Embryonic facial prominence (tissue), 1 donor: ENCODE measurements around the gene EPC2.
A peak's percentile ranks its signal among the peaks of the same experiment; 100 is the strongest.
"Not testable (repeated sequence)": the region's sequence is repeated elsewhere in the genome, so short reads cannot be mapped to it uniquely, and the experiment has no call there.

ENCODE experiments used
- DNase-seq: peaks from one replicate; pipeline ENCODE4 v3.0.0-alpha.2; 2016; ENCODE audit errors: extremely low spot score

The EPC2 gene

DNA sequence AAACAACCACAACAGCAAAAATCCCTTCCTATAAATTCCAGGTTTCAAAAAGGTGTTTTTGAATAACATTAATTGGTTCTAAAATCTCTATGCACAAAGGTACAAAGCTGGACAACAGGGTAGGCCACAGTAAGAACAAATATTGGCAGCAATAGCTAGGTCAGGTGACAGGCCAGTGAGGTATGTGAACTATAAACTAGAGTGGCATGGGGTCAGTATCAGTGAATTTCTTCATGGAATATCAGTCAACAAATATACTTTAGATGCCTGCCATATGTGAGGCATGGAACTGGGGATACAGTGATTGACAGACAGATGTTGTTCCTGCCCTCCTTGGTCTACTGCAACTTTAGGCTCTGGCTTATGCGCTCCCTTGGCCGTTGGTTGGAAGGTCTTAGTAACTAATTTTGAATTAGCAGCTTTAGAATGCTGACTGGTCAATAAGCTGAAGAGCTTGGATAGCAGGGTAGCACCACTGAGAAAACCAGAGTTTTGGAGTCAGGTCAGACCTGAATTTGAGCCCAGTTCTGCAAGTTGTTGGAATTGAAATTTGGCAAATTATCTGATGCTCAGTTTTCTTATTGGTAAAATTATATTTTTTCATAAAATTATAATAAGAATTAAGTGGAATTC, 2.3 kb upstream of the EPC2 start:
- DNase-seq: no peak

DNA sequence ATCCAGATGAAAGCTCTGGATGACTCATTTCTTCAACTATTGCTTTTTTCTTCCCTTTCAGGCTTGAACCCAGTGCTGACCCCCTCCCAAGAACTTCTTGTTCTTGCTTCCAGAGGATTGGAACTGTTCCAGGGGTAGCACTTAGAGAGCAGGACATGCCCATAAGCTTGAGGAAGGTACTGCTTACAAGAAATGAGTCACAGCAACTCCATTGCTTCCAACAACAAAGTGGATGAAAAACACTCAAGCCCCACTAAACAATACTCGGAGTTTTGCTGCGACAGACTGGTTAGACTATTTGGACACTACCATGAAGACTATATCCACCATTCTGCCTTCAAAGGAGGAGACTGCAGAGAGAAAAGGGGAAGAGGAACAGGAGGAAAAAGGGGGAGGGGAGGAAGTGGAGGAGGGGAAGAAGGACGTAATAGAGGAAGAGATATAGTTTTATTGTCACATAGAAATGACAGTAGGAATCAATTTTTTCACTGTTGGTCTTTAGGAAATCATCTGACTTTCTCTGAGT, 1.6 kb upstream of the EPC2 start:
- no peak for DNase-seq

DNA sequence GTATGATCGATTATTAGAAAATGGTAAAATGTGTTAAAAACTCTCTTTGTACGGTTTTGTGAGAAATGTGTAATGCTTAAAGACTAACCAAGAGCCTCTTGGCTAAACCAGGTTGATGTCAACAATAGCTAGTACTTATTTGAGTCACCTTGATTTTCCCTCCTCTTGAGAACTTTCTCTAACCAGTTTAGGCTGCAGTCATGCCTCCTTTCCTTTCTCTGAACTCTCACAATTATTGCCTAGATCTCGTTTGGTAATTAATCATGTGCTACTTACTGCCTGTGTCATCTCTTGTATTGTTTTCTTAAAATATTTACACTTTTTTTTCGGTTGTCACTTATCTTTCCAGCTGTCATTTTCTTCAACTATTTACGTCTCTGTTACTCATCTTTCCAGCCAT, 1.1 kb upstream of the EPC2 start:
- DNase-seq: no peak

DNA sequence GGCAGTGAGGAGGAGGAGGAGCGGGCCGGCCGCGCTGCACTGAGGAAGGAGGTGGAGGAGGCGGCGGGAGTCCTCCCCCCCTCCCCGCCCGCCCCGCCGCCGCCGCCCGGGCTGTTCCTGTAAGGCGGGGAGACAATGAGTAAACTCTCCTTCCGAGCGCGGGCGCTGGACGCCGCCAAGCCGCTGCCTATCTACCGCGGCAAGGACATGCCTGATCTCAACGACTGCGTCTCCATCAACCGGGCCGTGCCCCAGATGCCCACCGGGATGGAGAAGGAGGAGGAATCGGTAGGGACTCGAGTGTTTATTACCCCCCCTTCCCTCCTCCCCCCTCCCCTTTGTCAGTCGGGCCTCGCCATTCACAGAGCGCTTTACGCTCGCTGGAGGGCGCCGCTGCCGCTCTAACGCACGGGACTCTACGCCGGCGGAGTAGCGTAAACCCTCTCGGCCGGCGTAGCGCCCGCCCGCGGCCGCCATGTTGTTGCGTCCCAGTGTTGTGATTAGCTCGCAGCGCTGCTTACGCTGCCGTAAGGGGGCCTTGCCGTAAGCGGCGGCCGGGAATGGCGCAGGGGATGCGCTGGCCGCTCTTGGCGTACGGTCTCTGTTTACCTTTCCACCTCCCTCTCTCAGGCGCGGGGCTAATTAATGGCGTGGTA, 460 bp downstream of the EPC2 start:
- DNase-seq: peak; percentile 93

DNA sequence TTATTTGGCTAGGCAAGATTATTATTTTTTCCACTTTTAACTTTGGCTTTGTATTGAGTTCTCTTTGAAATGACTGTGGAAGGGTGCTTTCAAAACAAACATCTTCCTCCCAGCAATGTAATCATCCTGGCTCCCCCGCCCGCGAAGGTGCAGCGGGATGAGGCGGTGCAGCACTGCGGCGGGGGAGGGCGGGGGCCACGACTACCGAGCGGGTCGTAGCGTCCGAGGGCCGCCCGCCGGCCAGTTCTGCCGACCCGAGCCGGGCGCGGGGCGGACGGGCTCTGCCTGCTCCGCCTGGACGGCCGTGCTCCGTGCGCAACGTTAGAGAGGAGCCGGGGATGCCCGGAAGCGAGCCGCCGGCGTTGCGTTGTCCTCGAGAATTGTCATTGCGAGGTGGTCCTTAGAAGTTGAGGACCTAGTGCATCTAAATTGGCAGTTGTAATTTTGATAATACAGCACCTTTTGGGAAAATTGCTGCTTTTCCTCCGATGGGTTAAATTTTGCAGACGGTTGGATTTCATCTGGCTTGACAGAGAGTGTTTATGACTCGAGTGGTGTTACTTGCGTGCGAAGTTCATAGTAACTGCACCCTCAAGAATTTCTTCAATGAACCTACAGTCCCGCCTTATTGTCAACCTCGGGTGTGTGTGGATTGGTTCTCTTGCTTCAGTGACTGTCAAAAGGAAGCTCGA, 1.1 kb downstream of the EPC2 start:
- DNase-seq: peak; percentile 51

DNA sequence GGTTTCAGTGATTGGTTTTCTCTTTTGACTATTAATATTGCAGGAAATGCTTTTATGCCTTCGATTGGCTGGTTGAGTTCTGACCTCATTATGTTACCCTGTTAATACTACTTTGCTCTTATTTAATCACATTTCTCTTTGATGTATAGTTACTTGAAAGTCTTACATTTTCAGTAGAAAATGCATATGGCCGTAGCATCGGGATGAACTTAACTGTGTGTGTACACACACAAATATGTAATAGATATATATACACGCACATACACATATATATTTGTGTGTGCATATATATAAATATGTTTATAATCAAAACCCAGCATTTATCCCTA, 1.6 kb downstream of the EPC2 start:
- no peak for DNase-seq

DNA sequence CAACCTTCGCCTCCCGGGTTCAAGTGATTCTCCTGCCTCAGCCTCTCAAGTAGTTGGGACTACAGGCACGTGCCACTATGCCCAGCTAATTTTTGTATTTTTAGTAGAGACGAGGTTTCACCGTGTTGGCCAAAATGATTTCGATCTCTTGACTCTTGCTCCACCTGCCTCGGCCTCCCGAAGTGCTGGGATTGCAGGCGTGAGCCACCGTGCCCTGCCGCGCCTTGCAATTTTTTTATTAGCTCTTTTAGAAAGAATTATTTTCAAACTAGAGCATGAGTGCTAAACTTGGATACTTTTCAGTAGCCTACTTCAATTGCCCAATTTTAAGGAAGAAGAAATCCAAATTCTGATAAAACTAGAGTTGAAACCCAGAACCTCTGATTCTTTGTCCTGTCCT, 3.2 kb downstream of the EPC2 start:
- DNase-seq: not testable (repeated sequence)

DNA sequence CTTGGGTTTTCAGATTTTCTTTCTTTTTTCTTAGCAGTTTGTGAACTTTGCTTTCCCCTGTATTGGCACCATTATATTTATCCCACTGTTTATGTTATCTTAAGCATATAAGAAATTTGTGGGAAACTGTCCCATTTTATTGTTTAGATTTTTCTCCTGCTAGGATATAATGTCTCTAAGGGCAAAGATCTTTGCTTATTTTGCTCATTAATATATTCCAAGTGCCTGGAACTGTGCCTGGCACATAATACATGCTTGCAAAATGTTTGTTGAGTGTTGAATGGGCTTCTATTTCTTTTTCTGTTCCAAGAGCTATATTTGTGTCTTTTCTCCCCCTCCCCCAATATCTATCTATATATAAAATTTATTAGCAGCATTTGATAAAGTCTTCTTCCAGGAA, 5.4 kb downstream of the EPC2 start:
- no peak for DNase-seq

DNA sequence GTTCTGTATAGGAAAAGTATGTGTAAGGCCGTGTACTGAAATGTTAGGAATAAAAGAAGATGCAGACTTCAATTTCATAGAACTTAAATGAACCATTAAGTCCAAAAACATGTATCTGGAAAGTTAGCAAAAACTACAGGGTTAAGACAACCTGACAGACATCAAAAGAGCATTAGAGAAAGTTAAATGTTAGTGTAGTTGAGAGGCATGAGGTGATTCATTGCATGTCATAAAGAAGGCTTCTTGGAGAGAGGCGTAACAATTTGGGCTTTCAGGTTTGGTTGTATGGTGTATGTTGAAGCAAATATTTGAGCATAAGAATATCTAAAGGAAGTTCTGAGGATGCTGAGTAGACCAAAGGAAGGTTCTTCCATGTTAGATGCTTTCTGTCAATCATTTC, 6.3 kb downstream of the EPC2 start:
- no peak for DNase-seq

DNA sequence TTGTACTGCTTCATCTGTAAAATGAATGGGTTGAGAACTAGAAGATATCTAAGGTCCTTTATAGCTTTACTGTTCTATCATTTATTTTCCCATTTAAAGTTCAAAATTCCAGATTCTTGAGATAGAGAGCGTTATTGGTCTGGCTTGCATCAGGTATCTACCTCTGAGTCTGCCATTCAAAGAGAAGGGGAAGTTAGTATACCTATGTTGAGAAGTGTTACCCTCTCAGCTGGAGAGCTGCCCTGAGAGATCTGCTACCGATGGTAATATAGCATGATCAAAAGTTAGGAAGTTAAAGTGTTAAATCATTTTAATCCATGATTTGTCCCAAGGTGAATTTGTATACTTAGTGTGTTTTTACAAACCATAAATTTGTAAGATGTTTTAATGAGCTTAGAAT, 7.4 kb downstream of the EPC2 start:
- DNase-seq: no peak

DNA sequence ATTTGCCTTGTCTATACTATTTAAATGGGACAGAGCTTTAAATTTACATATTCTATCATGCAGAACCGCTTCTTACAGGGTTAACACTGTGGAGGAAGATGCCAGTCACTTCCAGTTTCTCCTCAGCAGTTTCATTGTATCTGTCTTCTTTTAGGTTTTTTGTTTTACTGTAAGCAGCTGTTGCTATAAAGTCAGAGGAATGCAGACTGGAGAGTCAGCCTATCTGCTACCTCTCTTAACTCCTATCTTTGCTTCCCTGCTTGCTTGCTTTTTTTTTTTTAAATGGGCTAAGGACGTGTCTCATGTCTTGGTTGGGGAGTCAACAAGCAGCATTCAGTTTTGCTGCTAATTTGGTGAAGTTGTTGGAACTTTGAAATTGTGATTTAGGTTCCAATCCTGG, 8.9 kb downstream of the EPC2 start:
- no peak for DNase-seq

DNA sequence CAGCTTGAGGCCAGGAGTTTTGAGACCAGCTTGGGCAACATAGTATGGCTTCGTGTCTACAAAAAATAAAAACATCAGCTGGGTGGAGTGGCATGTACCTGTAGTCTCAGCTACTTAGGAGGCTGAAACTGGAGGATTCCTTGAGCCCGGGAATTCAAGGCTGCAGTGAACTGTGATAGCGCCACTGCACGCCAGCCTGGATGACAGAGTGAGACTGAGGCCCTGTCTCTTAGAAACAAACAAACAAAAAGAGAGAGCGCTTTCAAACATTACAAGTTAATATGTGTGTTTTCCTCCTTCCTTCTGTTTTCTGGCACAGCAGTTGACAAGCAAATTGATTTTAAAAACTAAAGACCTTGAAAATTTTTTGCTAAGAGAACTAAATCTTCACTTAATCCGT, 9.9 kb downstream of the EPC2 start:
- no peak for DNase-seq

DNA sequence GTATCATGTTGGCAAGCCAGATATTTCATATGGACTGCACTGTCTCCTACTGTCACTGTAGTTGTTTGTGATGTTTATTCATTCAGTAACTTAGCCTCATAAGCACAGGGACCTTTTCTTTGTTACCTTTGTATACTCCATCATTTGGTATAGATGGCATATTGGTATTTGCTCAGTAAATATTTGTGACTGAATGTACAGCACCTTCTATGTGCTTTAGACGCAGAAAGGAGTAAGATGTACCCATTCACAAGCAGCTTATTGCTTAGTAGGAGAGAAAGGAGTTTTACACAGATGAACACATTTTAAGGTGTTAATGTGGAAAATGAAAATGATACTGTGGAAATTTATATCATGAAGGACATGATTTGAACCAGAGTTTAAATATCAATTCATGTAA, 12.0 kb downstream of the EPC2 start:
- DNase-seq: no peak

DNA sequence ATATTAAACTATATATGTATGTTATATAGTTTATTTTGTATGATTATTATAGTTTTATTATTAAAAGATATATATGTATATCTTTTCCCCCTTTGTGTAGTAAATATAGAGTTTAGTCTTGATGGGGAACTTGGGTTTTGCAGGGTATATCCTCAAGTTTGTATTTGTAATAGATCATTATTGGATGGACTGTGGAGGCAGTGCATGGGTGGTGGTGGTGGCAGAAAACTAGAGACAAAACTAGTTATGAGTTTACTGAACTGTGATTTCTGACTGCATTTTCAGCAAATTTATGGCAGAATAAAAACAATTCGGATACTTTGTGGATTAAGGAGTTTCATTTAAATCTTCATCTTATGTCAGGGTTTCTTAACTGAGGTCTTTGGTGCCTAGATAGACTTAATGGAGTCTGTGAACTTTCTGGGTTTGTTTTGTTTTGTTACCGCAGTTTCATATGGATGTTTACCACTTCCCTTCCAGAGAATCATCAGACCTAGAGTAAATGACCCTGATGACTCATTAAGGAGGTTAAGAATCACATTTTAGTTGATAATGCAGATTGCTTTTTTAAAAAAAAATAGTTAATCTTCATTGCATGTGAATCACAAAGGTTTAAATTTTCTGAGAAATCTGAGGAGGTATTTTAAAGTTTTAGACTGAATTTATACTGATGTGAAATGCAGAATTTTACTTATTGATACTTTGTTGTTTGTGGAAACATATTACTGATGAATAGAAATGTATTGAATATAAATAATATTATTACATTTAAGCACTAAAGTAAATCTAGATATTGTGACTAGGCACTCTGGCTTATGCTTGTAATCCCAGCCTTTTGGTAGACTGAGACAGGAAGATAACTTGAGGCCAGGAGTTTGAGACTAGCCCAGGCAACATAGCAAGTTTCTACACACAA, 14.5 kb downstream of the EPC2 start:
- DNase-seq: no peak

DNA sequence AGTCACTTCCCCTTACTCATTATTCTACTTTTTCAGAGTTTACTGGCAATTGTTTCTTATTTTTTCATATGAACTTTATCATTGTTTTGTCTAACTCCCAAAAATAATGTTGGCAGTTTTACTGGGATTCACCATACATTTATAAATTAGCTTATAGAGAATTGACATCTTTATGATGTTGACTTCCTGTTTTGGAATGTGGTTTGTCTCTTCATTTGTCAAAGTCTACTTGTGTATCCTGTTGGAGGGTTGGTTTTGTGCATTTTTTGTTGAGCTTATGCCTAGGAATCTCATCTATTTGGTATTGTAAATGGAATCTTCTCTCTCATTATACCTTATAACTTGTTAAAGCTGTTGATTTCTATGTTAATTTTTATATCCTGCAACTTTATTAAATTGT, 16.4 kb downstream of the EPC2 start:
- DNase-seq: no peak

DNA sequence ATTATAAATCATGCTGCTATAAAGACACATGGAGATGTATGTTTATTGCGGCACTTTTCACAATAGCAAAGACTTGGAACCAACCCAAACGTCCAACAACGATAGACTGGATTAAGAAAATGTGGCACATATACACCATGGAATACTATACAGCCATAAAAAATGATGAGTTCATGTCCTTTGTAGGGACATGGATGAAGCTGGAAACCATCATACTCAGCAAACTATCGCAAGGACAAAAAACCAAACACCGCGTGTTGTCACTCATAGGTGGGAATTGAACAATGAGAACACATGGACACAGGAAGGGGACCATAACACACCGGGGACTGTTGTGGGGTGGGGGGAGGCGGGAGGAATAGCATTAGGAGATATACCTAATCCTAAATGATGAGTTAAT, 17.8 kb downstream of the EPC2 start:
- not testable (repeated sequence) for DNase-seq

DNA sequence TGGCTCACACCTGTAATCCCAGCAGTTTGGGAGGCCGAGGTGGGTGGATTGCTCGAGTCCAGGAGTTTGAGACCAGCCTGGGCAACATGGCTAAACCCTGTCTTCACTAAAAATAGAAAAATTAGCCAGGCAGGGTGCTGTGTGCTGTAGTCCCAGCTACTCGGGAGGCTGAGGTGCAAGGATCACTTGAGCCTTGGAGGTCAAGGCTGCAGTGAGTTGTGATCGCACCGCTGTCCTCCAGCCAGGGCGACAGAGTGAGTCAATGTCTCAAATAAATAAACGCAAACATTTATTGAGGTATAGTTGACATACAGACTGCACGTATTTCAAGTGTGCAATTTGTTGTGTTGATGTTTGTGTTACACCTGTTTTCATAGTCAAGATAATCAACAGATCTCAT, 19.7 kb downstream of the EPC2 start:
- DNase-seq: no peak

DNA sequence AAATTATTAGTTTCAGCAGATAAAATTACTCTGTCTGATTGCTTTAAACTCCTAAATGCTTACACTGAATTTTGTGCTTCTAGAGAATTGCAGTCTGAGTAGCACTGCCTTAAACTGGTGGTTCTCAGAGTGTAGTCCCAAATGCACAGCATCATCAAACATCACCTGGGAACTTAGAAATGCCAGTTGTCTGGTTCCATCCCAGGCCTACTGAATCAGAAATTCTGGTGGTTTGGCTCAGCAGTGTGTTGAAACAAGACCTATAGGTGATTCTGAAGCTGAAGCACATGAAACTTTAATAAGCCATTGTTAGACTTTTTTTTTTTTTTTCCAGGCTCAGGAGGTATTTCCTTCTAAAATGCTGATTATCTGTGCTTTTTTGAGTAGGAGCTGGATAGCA, 22.0 kb downstream of the EPC2 start:
- DNase-seq: no peak

DNA sequence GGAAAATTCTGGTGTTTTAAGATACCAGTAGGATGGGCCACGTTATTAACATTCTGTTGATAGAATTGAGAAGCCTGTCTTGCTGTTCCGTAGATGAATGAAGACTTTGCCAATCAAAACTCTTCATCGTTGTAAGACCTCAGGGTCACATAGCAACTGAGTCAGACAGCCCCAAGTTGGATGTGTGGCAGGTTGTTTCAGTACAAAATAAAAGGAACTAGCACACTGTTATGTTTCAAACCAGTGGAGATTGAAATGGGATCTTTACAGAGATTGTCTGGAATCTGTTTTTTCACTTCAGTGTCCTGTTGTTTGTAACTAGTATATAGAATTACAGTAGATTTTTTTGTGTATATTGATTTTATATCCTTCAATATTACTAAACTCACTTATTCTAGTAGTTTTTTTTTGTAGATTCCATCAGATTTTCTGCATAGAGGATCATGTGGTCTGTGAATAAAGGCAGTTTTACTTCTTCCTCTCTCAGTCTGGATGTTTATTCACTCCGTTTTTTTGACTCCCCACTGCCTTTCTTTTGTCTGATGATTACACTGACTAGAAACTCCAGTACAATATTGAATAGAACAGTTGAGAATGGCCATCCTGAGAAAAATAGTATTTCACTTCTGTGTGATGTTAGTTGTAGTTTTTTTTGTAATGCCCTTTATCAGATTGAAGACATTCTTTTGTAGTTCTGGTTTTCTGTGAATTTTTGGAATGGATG, 22.7 kb downstream of the EPC2 start:
- no peak for DNase-seq

DNA sequence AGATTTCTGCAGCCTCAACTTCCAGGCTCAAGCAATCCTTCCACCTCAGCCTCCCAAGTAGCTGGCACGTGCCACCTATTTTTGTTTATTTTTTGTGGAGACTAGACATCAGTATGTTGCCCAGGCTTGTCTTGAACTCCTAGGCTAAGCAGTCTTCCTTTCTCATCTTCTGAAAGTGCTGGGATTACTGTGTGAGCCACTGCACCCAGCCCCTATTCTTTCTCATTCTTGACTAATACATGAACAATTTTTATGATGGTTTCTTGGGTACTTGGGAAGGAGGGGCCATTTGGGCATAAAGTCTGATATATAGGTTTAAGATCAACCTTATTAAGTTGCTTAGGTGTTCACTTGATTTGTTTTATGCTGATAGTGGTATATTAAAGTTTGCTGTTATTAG, 26.2 kb downstream of the EPC2 start:
- no peak for DNase-seq
